GM23338 (cell line): ENCODE measurements around the gene SBSN. TPM values are rescaled to one million over a fixed set of nuclear protein-coding genes. Genes with fewer than 3 reads are reported as not detected.

Source experiments
- ATAC-seq: fragments of 200-7000 bp; cut with Tn5 transposase; 3 replicates; pipeline ENCODE4 v1.9.1; 2020
- DNase-seq: peaks from one replicate; pipeline ENCODE4 v3.0.0-alpha.2; 2015; ENCODE audit warnings: low spot score
- H2AFZ ChIP-seq: fragments of 200-600 bp; sonication (generic); 2 replicates; pipeline ENCODE4 v1.8.0; 2016; ENCODE audit warnings: antibody characterized with exemption, mild to moderate bottlenecking, moderate library complexity
- H3F3A ChIP-seq: fragments of 200-600 bp; sonication (generic); replicated peaks from 2 replicates; pipeline ENCODE4 v1.8.0; 2017; ENCODE audit warnings: antibody characterized with exemption, mixed run types, low read depth
- H3K27ac ChIP-seq: fragments of 200-600 bp; sonication (generic); 2 replicates; pipeline ENCODE4 v1.6.1; 2016; ENCODE audit warnings: low read depth
- H3K27me3 ChIP-seq: fragments of 200-600 bp; sonication (generic); 2 replicates; pipeline ENCODE4 v1.8.0; 2016; ENCODE audit warnings: mild to moderate bottlenecking, mixed run types, moderate library complexity; ENCODE audit not compliant: insufficient read depth
- H3K36me3 ChIP-seq: fragments of 200-600 bp; sonication (generic); 2 replicates; pipeline ENCODE4 v1.8.0; 2016; ENCODE audit warnings: mild to moderate bottlenecking; ENCODE audit not compliant: insufficient read depth
- H3K4me1 ChIP-seq: fragments of 200-600 bp; sonication (generic); 2 replicates; pipeline ENCODE4 v1.8.0; 2016; ENCODE audit warnings: mild to moderate bottlenecking, moderate library complexity; ENCODE audit not compliant: insufficient read depth
- H3K4me2 ChIP-seq: fragments of 200-600 bp; sonication (generic); 2 replicates; pipeline ENCODE4 v1.7.1; 2017; ENCODE audit warnings: mixed run types
- H3K4me3 ChIP-seq: fragments of 200-600 bp; sonication (generic); 2 replicates; pipeline ENCODE4 v1.6.1; 2016; ENCODE audit warnings: mixed run types
- H3K79me2 ChIP-seq: fragments of 200-600 bp; sonication (generic); replicated peaks from 2 replicates; pipeline ENCODE4 v1.8.0; 2017; ENCODE audit warnings: mild to moderate bottlenecking; ENCODE audit not compliant: insufficient read depth
- H3K9me2 ChIP-seq: fragments of 200-600 bp; sonication (generic); 2 replicates; pipeline ENCODE4 v1.8.0; 2017; ENCODE audit not compliant: insufficient read depth
- H4K20me1 ChIP-seq: fragments of 200-600 bp; sonication (generic); replicated peaks from 2 replicates; pipeline ENCODE4 v1.8.0; 2017; ENCODE audit warnings: mild to moderate bottlenecking; ENCODE audit not compliant: insufficient read depth
- H3K27ac Mint-ChIP-seq: 2 replicates; pipeline ENCODE4 v1.8.0; 2020; ENCODE audit warnings: inconsistent platforms, mild to moderate bottlenecking, moderate library complexity, mixed read lengths
- H3K27me3 Mint-ChIP-seq: 3 replicates; pipeline ENCODE4 v1.8.0; 2022; ENCODE audit warnings: low read depth, mild to moderate bottlenecking, moderate library complexity, mixed read lengths, inconsistent platforms; ENCODE audit not compliant: insufficient read depth, poor library complexity
- H3K36me3 Mint-ChIP-seq: 3 replicates; pipeline ENCODE4 v1.8.0; 2021; ENCODE audit warnings: low read depth, mild to moderate bottlenecking, inconsistent platforms, moderate library complexity, mixed read lengths
- H3K4me1 Mint-ChIP-seq: 3 replicates; pipeline ENCODE4 v1.8.0; 2020; ENCODE audit warnings: mild to moderate bottlenecking, inconsistent platforms, mixed read lengths
- H3K4me3 Mint-ChIP-seq: 3 replicates; pipeline ENCODE4 v1.8.0; 2021; ENCODE audit warnings: moderate library complexity, mild to moderate bottlenecking, inconsistent platforms, mixed read lengths
- H3K9me3 Mint-ChIP-seq: 3 replicates; pipeline ENCODE4 v1.8.0; 2020; ENCODE audit warnings: moderate library complexity, mild to moderate bottlenecking, inconsistent platforms, mixed read lengths
- CREB1 ChIP-seq: fragments of 250-450 bp; sonication (Bioruptor Pico); IDR thresholded peaks from 2 replicates; pipeline ENCODE4 v1.5.0; 2020; ENCODE audit warnings: low read depth, mild to moderate bottlenecking, moderate library complexity
- EZH2 ChIP-seq: fragments of 200-600 bp; sonication (generic); IDR thresholded peaks from one replicate; pipeline ENCODE4 v1.8.0; 2017; ENCODE audit warnings: antibody characterized with exemption, mild to moderate bottlenecking, low read depth; ENCODE audit not compliant: unreplicated experiment
- EZH2phosphoT487 ChIP-seq: fragments of 200-600 bp; sonication (generic); IDR thresholded peaks from one replicate; pipeline ENCODE4 v1.8.1; 2018; ENCODE audit warnings: antibody characterized with exemption; ENCODE audit not compliant: unreplicated experiment
- POLR2AphosphoS5 ChIP-seq: IDR thresholded peaks from 2 replicates; pipeline ENCODE4 v1.6.1; 2016; ENCODE audit warnings: antibody characterized with exemption, low read depth
- STAT1 ChIP-seq: IDR thresholded peaks from one replicate; pipeline ENCODE4 v1.6.1; 2016; ENCODE audit warnings: antibody characterized with exemption; ENCODE audit not compliant: unreplicated experiment
- ZNF331 ChIP-seq: fragments of 250-450 bp; sonication (Bioruptor Pico); IDR thresholded peaks from 2 replicates; pipeline ENCODE4 v1.5.0; 2020; ENCODE audit warnings: low read depth, mild to moderate bottlenecking, moderate library complexity
- ZNF462 ChIP-seq: fragments of 250-450 bp; sonication (Bioruptor Pico); IDR thresholded peaks from 2 replicates; pipeline ENCODE4 v1.5.0; 2020; ENCODE audit warnings: mild to moderate bottlenecking, moderate library complexity
- polyA plus RNA-seq: library from polyadenylated mRNA; unstranded; fragments of >200 nt; fragmentation: Nextera tagmentation; extraction: Ambion mirVana; gene quantifications from 2 replicates; pipeline ENCODE4 v1.2.1, GENCODE V29; 2016
- total RNA-seq: library from RNA; depleted of rRNA; stranded (reverse); fragments of >200 nt; shearing (Covaris generic); gene quantifications from 2 replicates; pipeline ENCODE4 v1.2.3, GENCODE V29; 2014
- TF ChIP-seq, protein P1 (sequence below): IDR thresholded peaks from 2 replicates; pipeline ENCODE4 v1.6.1; 2016; ENCODE audit warnings: antibody characterized with exemption
- TF ChIP-seq, protein P2 (sequence below): IDR thresholded peaks from one replicate; pipeline ENCODE4 v1.6.1; 2018; ENCODE audit warnings: antibody characterized with exemption; ENCODE audit not compliant: unreplicated experiment
- TF ChIP-seq, protein P3 (sequence below), 2 experiments: fragments of 200-600 bp in 1 of 2; sonication (generic) in 1 of 2; conservative IDR thresholded peaks; 2 replicates each; pipeline versions ENCODE4 v1.5.1 to v1.6.1; 2016 to 2017; ENCODE audit warnings: antibody characterized with exemption in 2 of 2, low read depth in 2 of 2, mild to moderate bottlenecking in 2 of 2, moderate library complexity in 1 of 2

The SBSN gene
- total and polyA plus RNA-seq, 2 experiments from 2014 or later, result 0.39 TPM; not detected in 1

- H3K4me2 ChIP-seq, result no peak overlapping the region
- Mint-ChIP-seq H3K27me3 (peaks cover 8% of the 10 kb centered on the region), H3K4me3 (no peak overlapping the region), H3K4me1 (peaks cover 25% of the 10 kb centered on the region), H3K9me3 (no peaks in the 10 kb centered on the region; the same call in 2 of the 3 replicates), H3K36me3 (no peaks in the 10 kb centered on the region), H3K27ac (no peak overlapping the region)
- no peaks in the 10 kb centered on the region for H3K27me3 ChIP-seq
- H3F3A ChIP-seq, result no peaks in the 10 kb centered on the region
- H2AFZ ChIP-seq, result no peak overlapping the region
- H3K79me2 ChIP-seq, result no peaks in the 10 kb centered on the region
- no peaks in the 10 kb centered on the region for H3K9me2 ChIP-seq
- TF ChIP-seq EZH2, result no peak
- no peak for TF ChIP-seq EZH2phosphoT487
- DNase-seq, result no peak
- ATAC-seq, result no peak
- H3K4me1 ChIP-seq, result peaks cover 24% of the 10 kb centered on the region
- H3K27ac ChIP-seq, result no peak overlapping the region
- no peak overlapping the region for H3K4me3 ChIP-seq
- no peaks in the 10 kb centered on the region for H3K36me3 ChIP-seq
- H4K20me1 ChIP-seq, result no peaks in the 10 kb centered on the region
Measured at GRCh38 chr19:35517342-35517741, 10.8 kb downstream of the SBSN start.

DNA sequence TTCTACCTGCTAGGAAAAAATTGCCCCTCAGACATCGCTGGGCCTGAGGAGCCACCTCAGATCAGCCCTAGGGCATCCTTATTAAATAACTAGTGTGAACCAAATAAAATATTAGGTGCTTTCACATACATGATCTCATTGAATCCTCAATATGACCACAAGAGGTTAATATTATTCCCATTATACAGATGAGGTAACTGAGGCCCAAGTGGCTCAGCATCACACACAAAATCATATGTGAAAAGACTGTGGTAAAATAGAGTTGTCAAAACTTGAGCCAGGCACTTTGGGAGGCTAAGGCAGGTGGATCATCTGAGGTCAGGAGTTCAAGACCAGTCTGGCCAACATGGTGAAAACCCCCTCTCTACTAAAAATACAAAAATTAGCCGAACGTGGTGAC lies 11.8 kb downstream of the SBSN start:
- Mint-ChIP-seq H3K36me3 (no peaks in the 10 kb centered on the region), H3K9me3 (no peaks in the 10 kb centered on the region; the same call in 2 of the 3 replicates), H3K27ac (no peak overlapping the region), H3K27me3 (peaks cover 11% of the 10 kb centered on the region), H3K4me3 (no peak overlapping the region), H3K4me1 (peaks cover 23% of the 10 kb centered on the region)
- DNase-seq (no peak), ATAC-seq (no peak)
- peaks cover 21% of the 10 kb centered on the region for H3K4me1 ChIP-seq
- no peak overlapping the region for H3K4me2 ChIP-seq
- no peaks in the 10 kb centered on the region for H3K9me2 ChIP-seq
- no peaks in the 10 kb centered on the region for H3K79me2 ChIP-seq
- H3K27me3 ChIP-seq, result peaks cover 2% of the 10 kb centered on the region; the same call in 1 of the 2 replicates
- no peaks in the 10 kb centered on the region for H4K20me1 ChIP-seq
- H3F3A ChIP-seq, result no peaks in the 10 kb centered on the region
- no peaks in the 10 kb centered on the region for H3K36me3 ChIP-seq
- no peak overlapping the region for H3K4me3 ChIP-seq
- no peak overlapping the region for H2AFZ ChIP-seq
- H3K27ac ChIP-seq, result no peak overlapping the region
- TF ChIP-seq, protein P1, sequence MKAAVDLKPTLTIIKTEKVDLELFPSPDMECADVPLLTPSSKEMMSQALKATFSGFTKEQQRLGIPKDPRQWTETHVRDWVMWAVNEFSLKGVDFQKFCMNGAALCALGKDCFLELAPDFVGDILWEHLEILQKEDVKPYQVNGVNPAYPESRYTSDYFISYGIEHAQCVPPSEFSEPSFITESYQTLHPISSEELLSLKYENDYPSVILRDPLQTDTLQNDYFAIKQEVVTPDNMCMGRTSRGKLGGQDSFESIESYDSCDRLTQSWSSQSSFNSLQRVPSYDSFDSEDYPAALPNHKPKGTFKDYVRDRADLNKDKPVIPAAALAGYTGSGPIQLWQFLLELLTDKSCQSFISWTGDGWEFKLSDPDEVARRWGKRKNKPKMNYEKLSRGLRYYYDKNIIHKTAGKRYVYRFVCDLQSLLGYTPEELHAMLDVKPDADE, result no peak
- TF ChIP-seq STAT1, result no peak
- TF ChIP-seq POLR2AphosphoS5, result no peak
- TF ChIP-seq, protein P2, sequence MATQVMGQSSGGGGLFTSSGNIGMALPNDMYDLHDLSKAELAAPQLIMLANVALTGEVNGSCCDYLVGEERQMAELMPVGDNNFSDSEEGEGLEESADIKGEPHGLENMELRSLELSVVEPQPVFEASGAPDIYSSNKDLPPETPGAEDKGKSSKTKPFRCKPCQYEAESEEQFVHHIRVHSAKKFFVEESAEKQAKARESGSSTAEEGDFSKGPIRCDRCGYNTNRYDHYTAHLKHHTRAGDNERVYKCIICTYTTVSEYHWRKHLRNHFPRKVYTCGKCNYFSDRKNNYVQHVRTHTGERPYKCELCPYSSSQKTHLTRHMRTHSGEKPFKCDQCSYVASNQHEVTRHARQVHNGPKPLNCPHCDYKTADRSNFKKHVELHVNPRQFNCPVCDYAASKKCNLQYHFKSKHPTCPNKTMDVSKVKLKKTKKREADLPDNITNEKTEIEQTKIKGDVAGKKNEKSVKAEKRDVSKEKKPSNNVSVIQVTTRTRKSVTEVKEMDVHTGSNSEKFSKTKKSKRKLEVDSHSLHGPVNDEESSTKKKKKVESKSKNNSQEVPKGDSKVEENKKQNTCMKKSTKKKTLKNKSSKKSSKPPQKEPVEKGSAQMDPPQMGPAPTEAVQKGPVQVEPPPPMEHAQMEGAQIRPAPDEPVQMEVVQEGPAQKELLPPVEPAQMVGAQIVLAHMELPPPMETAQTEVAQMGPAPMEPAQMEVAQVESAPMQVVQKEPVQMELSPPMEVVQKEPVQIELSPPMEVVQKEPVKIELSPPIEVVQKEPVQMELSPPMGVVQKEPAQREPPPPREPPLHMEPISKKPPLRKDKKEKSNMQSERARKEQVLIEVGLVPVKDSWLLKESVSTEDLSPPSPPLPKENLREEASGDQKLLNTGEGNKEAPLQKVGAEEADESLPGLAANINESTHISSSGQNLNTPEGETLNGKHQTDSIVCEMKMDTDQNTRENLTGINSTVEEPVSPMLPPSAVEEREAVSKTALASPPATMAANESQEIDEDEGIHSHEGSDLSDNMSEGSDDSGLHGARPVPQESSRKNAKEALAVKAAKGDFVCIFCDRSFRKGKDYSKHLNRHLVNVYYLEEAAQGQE, result no peak
- no peak for TF ChIP-seq ZNF331 (CRISPR knock-in tag)
- TF ChIP-seq, protein P3, sequence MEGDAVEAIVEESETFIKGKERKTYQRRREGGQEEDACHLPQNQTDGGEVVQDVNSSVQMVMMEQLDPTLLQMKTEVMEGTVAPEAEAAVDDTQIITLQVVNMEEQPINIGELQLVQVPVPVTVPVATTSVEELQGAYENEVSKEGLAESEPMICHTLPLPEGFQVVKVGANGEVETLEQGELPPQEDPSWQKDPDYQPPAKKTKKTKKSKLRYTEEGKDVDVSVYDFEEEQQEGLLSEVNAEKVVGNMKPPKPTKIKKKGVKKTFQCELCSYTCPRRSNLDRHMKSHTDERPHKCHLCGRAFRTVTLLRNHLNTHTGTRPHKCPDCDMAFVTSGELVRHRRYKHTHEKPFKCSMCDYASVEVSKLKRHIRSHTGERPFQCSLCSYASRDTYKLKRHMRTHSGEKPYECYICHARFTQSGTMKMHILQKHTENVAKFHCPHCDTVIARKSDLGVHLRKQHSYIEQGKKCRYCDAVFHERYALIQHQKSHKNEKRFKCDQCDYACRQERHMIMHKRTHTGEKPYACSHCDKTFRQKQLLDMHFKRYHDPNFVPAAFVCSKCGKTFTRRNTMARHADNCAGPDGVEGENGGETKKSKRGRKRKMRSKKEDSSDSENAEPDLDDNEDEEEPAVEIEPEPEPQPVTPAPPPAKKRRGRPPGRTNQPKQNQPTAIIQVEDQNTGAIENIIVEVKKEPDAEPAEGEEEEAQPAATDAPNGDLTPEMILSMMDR (conservative IDR thresholded peaks at IDR 0.05; ENCODE audit: low read depth in 2 of 2), result no peak
- no peak for TF ChIP-seq ZNF462 (CRISPR knock-in tag)
- TF ChIP-seq EZH2phosphoT487, result no peak
- no peak for TF ChIP-seq CREB1
